ENCODE results near the gene TMEM38B. TPM values are rescaled to one million over a fixed set of nuclear protein-coding genes. Genes with fewer than 3 reads are reported as not detected.

TMEM38B gene
- polyA plus RNA-seq, 3 donors, result 4.5 to 14.8 (median 12.2) TPM

DNA sequence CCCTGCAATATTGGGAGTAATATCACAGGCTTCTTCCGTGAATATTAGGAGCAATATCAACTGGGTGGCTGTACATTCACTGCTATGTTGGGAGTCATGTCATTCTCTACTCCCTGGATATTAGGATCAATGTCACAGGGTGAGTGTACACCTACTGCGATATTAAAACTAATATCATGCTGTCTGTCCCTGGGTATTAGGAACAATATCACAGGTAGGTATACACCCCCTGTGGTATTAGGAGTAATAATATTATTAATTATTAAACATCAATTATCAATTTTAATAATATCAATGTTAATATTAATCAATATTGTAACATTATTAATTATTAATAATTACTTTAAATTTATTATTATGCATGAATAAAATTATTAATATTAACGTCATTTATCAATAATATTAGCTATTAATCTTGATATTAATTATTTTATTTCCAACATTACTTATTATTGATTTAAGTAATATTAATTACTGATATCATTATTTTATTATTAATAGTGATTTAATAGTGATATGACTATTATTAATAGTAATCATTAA, 121.9 kb downstream of the TMEM38B start:
- Histone ChIP-seq H3K27me3 (ENCODE audit: control insufficient read depth in 2 of 2, insufficient read depth in 2 of 2, low read length in 2 of 2) (no peaks in the 10 kb centered on the region), H3K79me2 (ENCODE audit: insufficient read depth, low read length) (no peaks in the 10 kb centered on the region), H3K9ac (ENCODE audit: insufficient read depth, low read length, poor library complexity, severe bottlenecking) (no peak overlapping the region), H3K27ac (ENCODE audit: low read depth in 1 of 2, low read length in 2 of 2) (no peak overlapping the region), H3K4me2 (replicated peaks; ENCODE audit: extremely low read depth, low read length, poor library complexity, severe bottlenecking) (no peak overlapping the region), H3K4me1 (ENCODE audit: control insufficient read depth in 1 of 2, insufficient read depth in 2 of 2, low read length in 2 of 2) (no peaks in the 10 kb centered on the region), H3K4me3 (replicated peaks in 1 of 3; ENCODE audit: low read depth in 2 of 3, low read length in 3 of 3) (no peak overlapping the region), H4K20me1 (ENCODE audit: insufficient read depth, low read length) (no peaks in the 10 kb centered on the region), H3K36me3 (replicated peaks in 1 of 2; ENCODE audit: control insufficient read depth in 1 of 2, insufficient read depth in 2 of 2, low read length in 2 of 2) (no peaks in the 10 kb centered on the region), H3K9me3 (replicated peaks in 1 of 2; ENCODE audit: control insufficient read depth in 1 of 2, insufficient read depth in 1 of 2, low read length in 2 of 2) (peaks cover 4 to 20% of the 10 kb centered on the region in 2 donors), H2AFZ (ENCODE audit: insufficient read depth, low read depth, low read length, poor library complexity, severe bottlenecking) (no peak overlapping the region)
- TF ChIP-seq, protein P1, sequence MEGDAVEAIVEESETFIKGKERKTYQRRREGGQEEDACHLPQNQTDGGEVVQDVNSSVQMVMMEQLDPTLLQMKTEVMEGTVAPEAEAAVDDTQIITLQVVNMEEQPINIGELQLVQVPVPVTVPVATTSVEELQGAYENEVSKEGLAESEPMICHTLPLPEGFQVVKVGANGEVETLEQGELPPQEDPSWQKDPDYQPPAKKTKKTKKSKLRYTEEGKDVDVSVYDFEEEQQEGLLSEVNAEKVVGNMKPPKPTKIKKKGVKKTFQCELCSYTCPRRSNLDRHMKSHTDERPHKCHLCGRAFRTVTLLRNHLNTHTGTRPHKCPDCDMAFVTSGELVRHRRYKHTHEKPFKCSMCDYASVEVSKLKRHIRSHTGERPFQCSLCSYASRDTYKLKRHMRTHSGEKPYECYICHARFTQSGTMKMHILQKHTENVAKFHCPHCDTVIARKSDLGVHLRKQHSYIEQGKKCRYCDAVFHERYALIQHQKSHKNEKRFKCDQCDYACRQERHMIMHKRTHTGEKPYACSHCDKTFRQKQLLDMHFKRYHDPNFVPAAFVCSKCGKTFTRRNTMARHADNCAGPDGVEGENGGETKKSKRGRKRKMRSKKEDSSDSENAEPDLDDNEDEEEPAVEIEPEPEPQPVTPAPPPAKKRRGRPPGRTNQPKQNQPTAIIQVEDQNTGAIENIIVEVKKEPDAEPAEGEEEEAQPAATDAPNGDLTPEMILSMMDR (IDR thresholded peaks at IDR 0.05), result no peak
- intact Hi-C loops (cut with micrococcal nuclease), result no loop called here
- Mint-ChIP-seq H3K4me3 (no peak overlapping the region), H3K27ac (no peak overlapping the region), H3K36me3 (no peaks in the 10 kb centered on the region), H3K4me1 (no peaks in the 10 kb centered on the region), H3K27me3 (ENCODE audit: low read depth in 3 of 3) (peaks cover 0 to 2% (median 0%) of the 10 kb centered on the region in 3 donors), H3K9me3 (peaks cover 5 to 23% (median 9%) of the 10 kb centered on the region in 7 donors)
- no CpG with 5 or more reads among the region's 3 CpGs for WGBS (ENCODE audit: insufficient coverage)
- no peak for DNase-seq

DNA sequence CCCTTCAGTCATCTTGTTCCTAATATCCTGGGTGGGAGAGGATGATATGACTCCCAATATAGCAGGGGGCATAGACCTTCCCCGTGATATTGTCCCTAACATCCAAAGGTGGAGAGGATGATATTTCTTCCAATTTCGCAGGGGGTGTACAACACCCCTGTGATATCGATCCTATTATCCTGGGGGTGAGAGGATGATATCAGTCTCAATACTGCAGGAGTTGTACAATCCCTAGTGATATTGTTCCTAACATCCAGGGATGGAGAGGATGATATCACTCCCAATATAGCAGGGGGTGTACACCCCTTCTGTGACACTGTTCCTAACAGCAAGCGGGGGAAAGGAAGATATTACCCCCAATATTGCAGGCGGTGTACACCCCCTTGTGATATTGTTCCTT, 122.6 kb downstream of the TMEM38B start:
- H3K27me3 ChIP-seq (ENCODE audit: control insufficient read depth in 2 of 2, insufficient read depth in 2 of 2, low read length in 2 of 2), result no peaks in the 10 kb centered on the region
- Mint-ChIP-seq H3K27ac (no peak overlapping the region), H3K27me3 (ENCODE audit: low read depth in 3 of 3) (peaks cover 0 to 2% (median 0%) of the 10 kb centered on the region in 3 donors), H3K9me3 (peaks cover 4 to 23% (median 10%) of the 10 kb centered on the region in 7 donors), H3K4me1 (no peaks in the 10 kb centered on the region), H3K36me3 (no peaks in the 10 kb centered on the region), H3K4me3 (no peak overlapping the region)
- no peaks in the 10 kb centered on the region for H3K79me2 ChIP-seq (ENCODE audit: insufficient read depth, low read length)
- intact Hi-C loops (cut with micrococcal nuclease), result no loop called here
- H2AFZ ChIP-seq (ENCODE audit: insufficient read depth, low read depth, low read length, poor library complexity, severe bottlenecking), result no peak overlapping the region
- no peaks in the 10 kb centered on the region for H4K20me1 ChIP-seq (ENCODE audit: insufficient read depth, low read length)
- no peak overlapping the region for H3K4me2 ChIP-seq (replicated peaks; ENCODE audit: extremely low read depth, low read length, poor library complexity, severe bottlenecking)
- TF ChIP-seq, protein P1 (IDR thresholded peaks at IDR 0.05), result no peak
- no peak overlapping the region for H3K4me3 ChIP-seq (replicated peaks in 1 of 3; ENCODE audit: low read depth in 2 of 3, low read length in 3 of 3)
- no peak overlapping the region for H3K9ac ChIP-seq (ENCODE audit: insufficient read depth, low read length, poor library complexity, severe bottlenecking)
- peaks cover 4 to 21% of the 10 kb centered on the region in 2 donors for H3K9me3 ChIP-seq (replicated peaks in 1 of 2; ENCODE audit: control insufficient read depth in 1 of 2, insufficient read depth in 1 of 2, low read length in 2 of 2)
- no CpG with 5 or more reads among the region's 5 CpGs for WGBS (ENCODE audit: insufficient coverage)
- H3K36me3 ChIP-seq (replicated peaks in 1 of 2; ENCODE audit: control insufficient read depth in 1 of 2, insufficient read depth in 2 of 2, low read length in 2 of 2), result no peaks in the 10 kb centered on the region
- DNase-seq, result no peak
- no peak overlapping the region for H3K27ac ChIP-seq (ENCODE audit: low read depth in 1 of 2, low read length in 2 of 2)
- H3K4me1 ChIP-seq (ENCODE audit: control insufficient read depth in 1 of 2, insufficient read depth in 2 of 2, low read length in 2 of 2), result no peaks in the 10 kb centered on the region
